ENCODE measurements around the gene TYSND1.
"Not testable (repeated sequence)": the region's sequence is repeated elsewhere in the genome, so short reads cannot be mapped to it uniquely, and the experiment has no call there.

TYSND1 gene

GRCh38 chr10:70119197-70119596, 27.3 kb downstream of the TYSND1 start:
- intact Hi-C loops (cut with DNase I): no loop called here
- no peak for DNase-seq

GRCh38 chr10:70118196-70118595, 28.3 kb downstream of the TYSND1 start:
- intact Hi-C loops (cut with DNase I): no loop called here
- DNase-seq: no peak

GRCh38 chr10:70117646-70118045, 28.9 kb downstream of the TYSND1 start:
- intact Hi-C loops (cut with DNase I): no loop called here
- no peak for DNase-seq

GRCh38 chr10:70115948-70116682, 30.4 kb downstream of the TYSND1 start:
- DNase-seq: peak in 38 of 42 donors; percentile 9 to 83 (median 47)
- intact Hi-C loops (cut with DNase I): no loop called here

GRCh38 chr10:70114902-70115301, 31.6 kb downstream of the TYSND1 start:
- intact Hi-C loops (cut with DNase I): no loop called here
- DNase-seq: no peak

GRCh38 chr10:70112071-70112470, 34.4 kb downstream of the TYSND1 start:
- no peak for DNase-seq
- intact Hi-C loops (cut with DNase I): no loop called here

GRCh38 chr10:70111496-70111895, 35.0 kb downstream of the TYSND1 start:
- intact Hi-C loops (cut with DNase I): no loop called here
- no peak for DNase-seq

GRCh38 chr10:70109064-70109729, 37.3 kb downstream of the TYSND1 start:
- intact Hi-C loops (cut with DNase I): no loop called here
- no peak for DNase-seq

- intact Hi-C loops (cut with DNase I): no loop called here
- DNase-seq: peak in 7 of 42 donors; percentile 7 to 52 (median 24)
These were observed 39.3 kb downstream of the TYSND1 start for GRCh38 chr10:70106958-70107791.

- intact Hi-C loops (cut with DNase I): no loop called here
- DNase-seq: no peak
These were observed 44.8 kb downstream of the TYSND1 start for GRCh38 chr10:70101668-70102067.

GRCh38 chr10:70101068-70101562, 45.4 kb downstream of the TYSND1 start:
- intact Hi-C loops (cut with DNase I); DNase-seq: not testable (repeated sequence)

- intact Hi-C loops (cut with DNase I): no loop called here
These were observed 48.2 kb downstream of the TYSND1 start for GRCh38 chr10:70098271-70098670.

GRCh38 chr10:70097459-70097858, 49.0 kb downstream of the TYSND1 start:
- DNase-seq: no peak
- intact Hi-C loops (cut with DNase I): no loop called here

More at GRCh38 chr10:70098271-70098670, 48.2 kb downstream of the TYSND1 start:
- DNase-seq: no peak

- intact Hi-C loops (cut with DNase I): no loop called here
- no peak for DNase-seq
These were observed 49.6 kb downstream of the TYSND1 start for GRCh38 chr10:70096705-70097420.

GRCh38 chr10:70096016-70096704, 50.3 kb downstream of the TYSND1 start:
- intact Hi-C loops (cut with DNase I): no loop called here

GRCh38 chr10:70094250-70094649, 52.2 kb downstream of the TYSND1 start:
- no peak for DNase-seq
- intact Hi-C loops (cut with DNase I): no loop called here

More at GRCh38 chr10:70096016-70096704, 50.3 kb downstream of the TYSND1 start:
- DNase-seq: no peak

- DNase-seq: no peak
- intact Hi-C loops (cut with DNase I): no loop called here
These were observed 53.1 kb downstream of the TYSND1 start for GRCh38 chr10:70093335-70093944.

- intact Hi-C loops (cut with DNase I): no loop called here
- no peak for DNase-seq
These were observed 54.1 kb downstream of the TYSND1 start for GRCh38 chr10:70092389-70092718.

Measured in head of caudate nucleus (tissue), 42 donors.